SU-DHL-6 (cell line): Measurements from ENCODE around the gene FGD5.

Experiments
- H2AFZ ChIP-seq: fragments of 200-600 bp; sonication (generic); 2 replicates; pipeline ENCODE4 v1.6.1; 2014; ENCODE audit warnings: low read depth, mild to moderate bottlenecking, moderate library complexity, mixed read lengths, antibody characterized with exemption, low read length; ENCODE audit not compliant: severe bottlenecking
- H3F3A ChIP-seq: fragments of 200-600 bp; shearing (Covaris generic); 2 replicates; pipeline ENCODE4 v1.6.0; 2016; ENCODE audit warnings: antibody characterized with exemption, mild to moderate bottlenecking; ENCODE audit not compliant: insufficient read depth
- H3K27ac ChIP-seq: fragments of 200-600 bp; sonication (generic); 2 replicates; pipeline ENCODE4 v1.5.1; 2016; ENCODE audit warnings: low read depth, mild to moderate bottlenecking, low read length, moderate library complexity, mixed read lengths
- H3K27me3 ChIP-seq: fragments of 200-600 bp; sonication (generic), shearing (Covaris generic); 2 replicates; pipeline ENCODE4 v1.6.0; 2014; ENCODE audit warnings: mild to moderate bottlenecking, low read length
- H3K36me3 ChIP-seq: fragments of 200-600 bp; sonication (generic); 2 replicates; pipeline ENCODE4 v1.6.1; 2014; ENCODE audit warnings: mild to moderate bottlenecking, low read length, mixed read lengths
- H3K4me2 ChIP-seq: fragments of 300-600, 200-600 bp; shearing (Covaris generic), sonication (generic); 2 replicates; pipeline ENCODE4 v1.6.0; 2014; ENCODE audit warnings: low read length, low read depth, mild to moderate bottlenecking; ENCODE audit not compliant: poor library complexity, severe bottlenecking
- H3K4me3 ChIP-seq: fragments of 200-600 bp; sonication (generic); 2 replicates; pipeline ENCODE4 v1.5.1; 2014; ENCODE audit warnings: antibody characterized with exemption, low read length, mild to moderate bottlenecking, mixed read lengths; ENCODE audit not compliant: insufficient read depth, poor library complexity, severe bottlenecking
- H3K79me2 ChIP-seq: fragments of 200-600 bp; sonication (generic); 2 replicates; pipeline ENCODE4 v1.6.1; 2014; ENCODE audit warnings: mild to moderate bottlenecking, low read length, moderate library complexity; ENCODE audit not compliant: insufficient read depth
- H3K9ac ChIP-seq: fragments of 200-600 bp; sonication (generic); 2 replicates; pipeline ENCODE4 v1.7.0; 2014; ENCODE audit warnings: mild to moderate bottlenecking, low read length
- H3K9me2 ChIP-seq: fragments of 200-600 bp; sonication (generic); replicated peaks from 2 replicates; pipeline ENCODE4 v1.6.1; 2014; ENCODE audit warnings: low read length; ENCODE audit not compliant: insufficient read depth
- H3K9me3 ChIP-seq: fragments of 200-600 bp; sonication (generic); 2 replicates; pipeline ENCODE4 v1.6.1; 2014; ENCODE audit warnings: low read length, mixed read lengths; ENCODE audit not compliant: insufficient read depth
- H4K20me1 ChIP-seq: fragments of 200-600 bp; sonication (generic); 2 replicates; pipeline ENCODE4 v1.6.1; 2014; ENCODE audit warnings: low read depth, mild to moderate bottlenecking, antibody characterized with exemption, low read length, moderate library complexity, mixed read lengths
- CTCF ChIP-seq: fragments of 200-600 bp; sonication (generic); IDR thresholded peaks from one replicate; pipeline ENCODE4 v1.5.1; 2017; ENCODE audit warnings: antibody characterized with exemption, mild to moderate bottlenecking, low read length, moderate library complexity; ENCODE audit not compliant: insufficient read depth, poor library complexity, severe bottlenecking
- EZH2phosphoT487 ChIP-seq: fragments of 200-600 bp; sonication (generic), shearing (Covaris generic); conservative IDR thresholded peaks from 2 replicates; pipeline ENCODE4 v1.6.1; 2018; ENCODE audit warnings: mild to moderate bottlenecking, antibody characterized with exemption, low read length, moderate library complexity, mixed read lengths

Gene FGD5

GRCh38 chr3:14929310-14930074 is 110.7 kb downstream of the FGD5 start:
- Histone ChIP-seq H3K27me3 (no peaks in the 10 kb centered on the region), H3K27ac (no peak overlapping the region), H3K4me3 (no peak overlapping the region), H3K9me3 (no peaks in the 10 kb centered on the region), H3K36me3 (no peaks in the 10 kb centered on the region), H3K9ac (no peak overlapping the region), H3K9me2 (no peaks in the 10 kb centered on the region), H4K20me1 (no peaks in the 10 kb centered on the region), H3K79me2 (no peaks in the 10 kb centered on the region), H2AFZ (no peak overlapping the region), H3F3A (no peaks in the 10 kb centered on the region), H3K4me2 (no peak overlapping the region)
- TF ChIP-seq EZH2phosphoT487 (no peak), CTCF (no peak)

DNA sequence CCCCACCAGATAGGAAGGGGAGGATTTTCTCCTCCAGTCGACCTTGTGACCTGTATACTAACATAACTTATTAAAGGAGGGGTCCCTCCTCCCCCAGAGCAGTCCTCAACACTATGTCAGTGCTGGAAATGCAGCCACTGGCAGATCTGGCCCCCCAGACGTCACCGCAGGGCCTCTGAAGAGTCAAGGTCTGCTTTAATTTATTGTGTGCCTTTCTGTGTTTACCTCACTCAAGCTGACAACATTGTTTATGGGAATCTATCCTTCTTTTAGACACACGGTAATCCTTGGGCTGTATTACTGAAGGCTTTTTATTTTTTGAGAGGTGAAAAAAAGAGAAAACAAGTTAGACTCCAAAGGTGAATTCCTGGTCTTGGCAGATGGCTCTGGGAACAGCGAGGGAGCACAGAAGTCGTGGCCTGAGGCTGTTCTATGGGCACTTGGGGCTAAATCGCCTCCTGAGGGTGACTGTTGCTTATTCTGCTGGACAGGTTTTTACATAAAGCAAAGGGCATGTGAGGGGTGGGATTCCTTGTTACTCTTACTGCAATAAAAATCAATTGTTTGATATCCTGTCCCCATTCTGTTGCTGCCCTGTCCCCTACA is 115.2 kb downstream of the FGD5 start:
- no peak overlapping the region for H3K4me3 ChIP-seq
- H3K4me2 ChIP-seq: no peak overlapping the region
- H3K9ac ChIP-seq: no peak overlapping the region
- H3F3A ChIP-seq: no peaks in the 10 kb centered on the region
- no peaks in the 10 kb centered on the region for H3K9me2 ChIP-seq
- H3K27me3 ChIP-seq: no peaks in the 10 kb centered on the region
- no peaks in the 10 kb centered on the region for H3K79me2 ChIP-seq
- no peaks in the 10 kb centered on the region for H4K20me1 ChIP-seq
- no peaks in the 10 kb centered on the region for H3K36me3 ChIP-seq
- no peak for TF ChIP-seq CTCF
- no peak overlapping the region for H2AFZ ChIP-seq
- H3K27ac ChIP-seq: no peak overlapping the region
- no peaks in the 10 kb centered on the region for H3K9me3 ChIP-seq

DNA sequence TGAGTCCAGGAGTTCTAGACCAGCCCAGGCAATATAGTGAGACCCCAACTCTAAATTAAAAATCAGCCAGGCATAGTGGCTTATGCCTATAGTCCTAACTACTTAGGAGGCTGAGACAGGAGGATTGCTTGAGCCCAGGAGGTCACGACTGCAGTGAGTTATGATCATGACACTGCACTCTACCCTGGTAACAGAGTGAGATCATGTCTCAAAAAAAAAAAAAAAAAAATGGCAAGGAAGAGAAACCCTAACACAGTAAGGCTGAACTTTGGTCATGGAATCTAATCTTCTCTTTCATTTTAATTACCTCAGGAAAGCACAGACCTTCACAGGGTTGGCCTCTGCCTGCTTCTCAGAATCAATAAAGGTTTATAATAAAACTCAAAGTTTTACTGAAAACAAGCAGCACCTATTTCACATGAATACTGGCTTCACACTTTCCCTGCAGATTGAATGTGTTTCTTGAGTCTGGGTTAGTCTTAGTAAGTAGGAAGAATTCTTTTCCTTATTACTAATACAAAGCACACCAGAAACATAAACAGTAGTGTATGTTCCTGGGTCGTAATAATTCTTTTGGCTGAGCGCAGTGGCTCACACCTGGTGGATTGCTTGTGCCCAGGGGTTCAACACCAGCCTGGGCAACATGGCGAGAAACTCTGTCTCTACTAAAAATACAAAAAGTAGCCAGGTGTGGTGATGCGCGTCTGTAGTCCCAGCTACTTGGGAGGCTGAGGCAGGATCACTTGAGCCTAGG is 117.0 kb downstream of the FGD5 start:
- TF ChIP-seq EZH2phosphoT487: no peak
- no peak for TF ChIP-seq CTCF
- no peak overlapping the region for H3K4me2 ChIP-seq
- H3K9me3 ChIP-seq: no peaks in the 10 kb centered on the region
- no peak overlapping the region for H3K9ac ChIP-seq
- H2AFZ ChIP-seq: no peak overlapping the region
- no peak overlapping the region for H3K4me3 ChIP-seq
- H3K79me2 ChIP-seq: no peaks in the 10 kb centered on the region
- no peaks in the 10 kb centered on the region for H3K27me3 ChIP-seq
- no peaks in the 10 kb centered on the region for H3F3A ChIP-seq
- no peak overlapping the region for H3K27ac ChIP-seq
- no peaks in the 10 kb centered on the region for H4K20me1 ChIP-seq
- no peaks in the 10 kb centered on the region for H3K36me3 ChIP-seq
- H3K9me2 ChIP-seq: no peaks in the 10 kb centered on the region
